Measurements from ENCODE around the gene LRRC52.

LRRC52 gene

DNA sequence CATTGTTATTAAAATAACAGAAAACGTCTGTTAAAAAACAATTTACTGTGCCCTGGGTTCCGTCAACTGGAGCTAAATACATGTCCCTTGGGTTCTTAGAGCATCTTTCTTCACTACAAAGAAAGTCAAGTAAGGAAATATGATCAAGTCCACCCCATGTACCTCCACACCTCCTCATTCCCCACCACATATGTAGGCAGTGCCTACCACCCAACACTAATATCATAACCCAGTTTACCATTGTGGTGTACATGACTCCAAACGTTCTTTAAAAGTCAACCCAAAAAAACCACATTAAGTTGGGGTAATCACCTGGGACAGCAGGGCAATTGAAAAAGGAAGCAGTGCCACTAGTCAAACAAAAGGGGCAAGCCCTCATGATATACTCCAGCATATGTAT, 7.8 kb upstream of the LRRC52 start:
- TF ChIP-seq ZBTB7A (IDR thresholded peaks at IDR 0.05; ENCODE audit: low read depth) (no peak), EGR1 (IDR thresholded peaks at IDR 0.05) (no peak), CREB1 (IDR thresholded peaks at IDR 0.05; ENCODE audit: low read depth) (no peak), NFIC (IDR thresholded peaks at IDR 0.05) (no peak)

- TF ChIP-seq RAD21 (IDR thresholded peaks at IDR 0.05; ENCODE audit: low read depth), result no peak
- TF ChIP-seq REST (IDR thresholded peaks at IDR 0.05; ENCODE audit: low read depth), result no peak
- no peak for TF ChIP-seq MAX (IDR thresholded peaks at IDR 0.05)
- TF ChIP-seq EGR1 (IDR thresholded peaks at IDR 0.05), result no peak
- TF ChIP-seq CEBPB (IDR thresholded peaks at IDR 0.05), result no peak
- TF ChIP-seq, protein P1, sequence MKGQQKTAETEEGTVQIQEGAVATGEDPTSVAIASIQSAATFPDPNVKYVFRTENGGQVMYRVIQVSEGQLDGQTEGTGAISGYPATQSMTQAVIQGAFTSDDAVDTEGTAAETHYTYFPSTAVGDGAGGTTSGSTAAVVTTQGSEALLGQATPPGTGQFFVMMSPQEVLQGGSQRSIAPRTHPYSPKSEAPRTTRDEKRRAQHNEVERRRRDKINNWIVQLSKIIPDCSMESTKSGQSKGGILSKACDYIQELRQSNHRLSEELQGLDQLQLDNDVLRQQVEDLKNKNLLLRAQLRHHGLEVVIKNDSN (IDR thresholded peaks at IDR 0.05), result no peak
- no peak for TF ChIP-seq CREB1 (IDR thresholded peaks at IDR 0.05; ENCODE audit: low read depth)
- no peak for TF ChIP-seq FOXM1 (IDR thresholded peaks at IDR 0.05; ENCODE audit: borderline replicate concordance, low read depth)
- TF ChIP-seq YY1 (IDR thresholded peaks at IDR 0.05; ENCODE audit: low read depth), result no peak
- no peak for TF ChIP-seq NFIC (IDR thresholded peaks at IDR 0.05)
- TF ChIP-seq TCF12 (IDR thresholded peaks at IDR 0.05; ENCODE audit: low read depth), result no peak
- TF ChIP-seq TEAD4 (IDR thresholded peaks at IDR 0.05), result no peak
- no peak for TF ChIP-seq ZBTB7A (IDR thresholded peaks at IDR 0.05; ENCODE audit: low read depth)
- no peak for TF ChIP-seq EP300 (IDR thresholded peaks at IDR 0.05; ENCODE audit: borderline replicate concordance)
These were observed 6.3 kb upstream of the LRRC52 start for GRCh38 chr1:165537356-165538109.

GRCh38 chr1:165539306-165539705, 4.5 kb upstream of the LRRC52 start:
- TF ChIP-seq TCF12 (IDR thresholded peaks at IDR 0.05; ENCODE audit: low read depth), result no peak
- TF ChIP-seq, protein P1 (IDR thresholded peaks at IDR 0.05), result no peak
- TF ChIP-seq TAF1 (IDR thresholded peaks at IDR 0.05; ENCODE audit: low read depth), result no peak
- TF ChIP-seq NFIC (IDR thresholded peaks at IDR 0.05), result no peak
- no peak for TF ChIP-seq CEBPB (IDR thresholded peaks at IDR 0.05)

DNA sequence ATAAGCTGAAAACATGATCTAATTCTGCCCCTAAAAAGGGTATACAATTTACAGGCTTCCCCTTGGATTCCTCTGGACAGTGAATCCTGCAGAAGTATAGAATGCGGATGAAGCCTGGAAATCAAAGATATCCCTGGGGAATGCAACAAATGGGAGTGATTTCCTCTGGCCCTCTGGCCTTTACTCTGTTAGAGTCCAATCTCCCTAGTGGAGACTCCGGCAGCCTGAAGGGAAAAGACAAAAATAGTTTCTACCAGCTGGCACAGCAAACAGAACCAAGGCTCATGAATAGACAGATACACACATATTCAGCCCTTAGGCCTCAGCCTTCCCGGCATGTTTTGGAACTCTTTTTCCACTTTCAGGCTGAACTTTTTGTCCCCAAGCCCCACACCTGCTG, 3.9 kb upstream of the LRRC52 start:
- TF ChIP-seq TEAD4 (IDR thresholded peaks at IDR 0.05) (no peak), REST (IDR thresholded peaks at IDR 0.05; ENCODE audit: low read depth) (no peak), EGR1 (IDR thresholded peaks at IDR 0.05) (no peak), ZBTB7A (IDR thresholded peaks at IDR 0.05; ENCODE audit: low read depth) (no peak), RAD21 (IDR thresholded peaks at IDR 0.05; ENCODE audit: low read depth) (no peak), CEBPB (IDR thresholded peaks at IDR 0.05) (no peak), TAF1 (IDR thresholded peaks at IDR 0.05; ENCODE audit: low read depth) (no peak), FOXM1 (IDR thresholded peaks at IDR 0.05; ENCODE audit: borderline replicate concordance, low read depth) (no peak), TCF12 (IDR thresholded peaks at IDR 0.05; ENCODE audit: low read depth) (no peak), NFIC (IDR thresholded peaks at IDR 0.05) (no peak)

GRCh38 chr1:165542015-165542631, 1.7 kb upstream of the LRRC52 start:
- TF ChIP-seq EP300 (IDR thresholded peaks at IDR 0.05; ENCODE audit: borderline replicate concordance) (no peak), REST (IDR thresholded peaks at IDR 0.05; ENCODE audit: low read depth) (no peak), FOXM1 (IDR thresholded peaks at IDR 0.05; ENCODE audit: borderline replicate concordance, low read depth) (no peak)
